A549 treated with Hydrocortisone at 1 μM for 4 hours (cell line): Measurements from ENCODE around the gene MSH3. TPM values are rescaled to one million over a fixed set of nuclear protein-coding genes. Genes with fewer than 3 reads are reported as not detected.

Source experiments
- total RNA-seq: library from RNA; stranded (reverse); fragments of 200-300 nt; extraction: Qiagen RNA extraction; gene quantifications from 5 replicates; pipeline ENCODE4 v1.2.3, GENCODE V29; 2022

Gene MSH3
- 5.9 to 9.4 TPM (median 7.2 TPM) in 5 replicates for total RNA-seq

DNA sequence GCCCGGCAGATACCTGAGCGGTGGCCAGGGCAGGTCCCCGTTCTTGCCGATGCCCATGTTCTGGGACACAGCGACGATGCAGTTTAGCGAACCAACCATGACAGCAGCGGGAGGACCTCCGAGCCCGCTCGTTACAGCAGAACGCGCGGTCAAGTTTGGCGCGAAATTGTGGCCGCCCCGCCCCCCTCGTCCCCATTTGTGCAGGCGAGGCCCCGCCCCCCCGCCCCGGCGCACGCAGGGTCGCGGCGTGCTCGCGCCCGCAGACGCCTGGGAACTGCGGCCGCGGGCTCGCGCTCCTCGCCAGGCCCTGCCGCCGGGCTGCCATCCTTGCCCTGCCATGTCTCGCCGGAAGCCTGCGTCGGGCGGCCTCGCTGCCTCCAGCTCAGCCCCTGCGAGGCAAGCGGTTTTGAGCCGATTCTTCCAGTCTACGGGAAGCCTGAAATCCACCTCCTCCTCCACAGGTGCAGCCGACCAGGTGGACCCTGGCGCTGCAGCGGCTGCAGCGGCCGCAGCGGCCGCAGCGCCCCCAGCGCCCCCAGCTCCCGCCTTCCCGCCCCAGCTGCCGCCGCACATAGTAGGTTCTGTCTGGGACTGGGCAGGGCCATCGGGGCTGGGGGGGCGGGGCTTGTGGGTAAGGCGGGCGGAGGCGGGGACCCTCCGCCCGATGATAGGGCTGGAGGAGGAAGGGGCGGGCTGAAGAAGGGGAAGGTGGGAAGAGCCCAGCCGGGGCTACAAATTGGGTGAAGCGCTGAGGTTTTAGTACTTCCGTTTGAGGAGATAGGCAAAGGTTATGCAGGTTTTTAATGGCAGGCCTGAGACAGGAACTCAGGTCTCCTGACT is at the start of gene MSH3, which contains the start of gene DHFR:
Gene MSH3 (plus strand): TSS at position 262 of the 840 bp plus-strand sequence. CDS start 76 bp downstream, at position 338.
Gene DHFR (minus strand): TSS at position 593 of the 840 bp plus-strand sequence. CDS start 494 bp downstream, at position 99.

Other genes with a start within 250 kb of the MSH3 start
- gene ZFYVE16, start 246.6 kb upstream of the MSH3 start, total RNA-seq, result 12.3 to 19.6 TPM (median 13.1 TPM) in 5 replicates
- gene FAM151B, start 166.6 kb upstream of the MSH3 start, total RNA-seq, result 1.1 to 1.7 TPM (median 1.4 TPM) in 5 replicates
- 0.03 to 0.17 TPM (median 0.06 TPM) in 3 of 5 replicates, not detected in the others for gene ANKRD34B, start 84.4 kb upstream of the MSH3 start, total RNA-seq
- gene DHFR, start 331 bp downstream of the MSH3 start, total RNA-seq, result 47.6 to 70.4 TPM (median 51.8 TPM) in 5 replicates